SHP77 treated with DMSO at 0.1 percent for 48 hours (cell line): ENCODE data around the gene LSM2.

Experiments used
- DNase-seq: peaks from one replicate; lab custom pipeline; 2025; lab: John Stamatoyannopoulos, UW

LSM2 gene

GRCh38 chr6:31750411-31751022, 56.2 kb downstream of the LSM2 start:
- no peak for DNase-seq

- no peak for DNase-seq
These were observed 57.3 kb downstream of the LSM2 start for GRCh38 chr6:31749301-31750036.
